MM.1S (cell line): Measurements from ENCODE around the gene MDH1B.

ENCODE experiments used
- DNase-seq: peaks from one replicate; pipeline ENCODE4 v3.0.0-alpha.2; 2015
- H2AFZ ChIP-seq: fragments of 300-600 bp; sonication (generic); 2 replicates; pipeline ENCODE4 v1.6.0; 2016; ENCODE audit warnings: antibody characterized with exemption, low read length
- H3F3A ChIP-seq: fragments of 300-600 bp; sonication (generic); 2 replicates; pipeline ENCODE4 v1.6.1; 2016; ENCODE audit warnings: mild to moderate bottlenecking, antibody characterized with exemption, low read length, moderate library complexity, mixed read lengths; ENCODE audit not compliant: insufficient read depth
- H3K27ac ChIP-seq: fragments of 300-600 bp; sonication (generic); 2 replicates; pipeline ENCODE4 v1.5.1; 2016; ENCODE audit warnings: mild to moderate bottlenecking, low read length
- H3K27me3 ChIP-seq: fragments of 300-600 bp; sonication (generic); replicated peaks from 2 replicates; pipeline ENCODE4 v1.6.0; 2016; ENCODE audit warnings: low read length; ENCODE audit not compliant: insufficient read depth
- H3K36me3 ChIP-seq: fragments of 300-600 bp; sonication (generic); replicated peaks from 2 replicates; pipeline ENCODE4 v1.6.1; 2016; ENCODE audit warnings: mild to moderate bottlenecking, low read length, mixed read lengths; ENCODE audit not compliant: insufficient read depth
- H3K4me1 ChIP-seq: fragments of 300-600 bp; sonication (generic); 2 replicates; pipeline ENCODE4 v1.6.1; 2016; ENCODE audit warnings: low read length, mixed read lengths
- H3K4me2 ChIP-seq: fragments of 300-600 bp; sonication (generic); 2 replicates; pipeline ENCODE4 v1.6.0; 2016; ENCODE audit warnings: low read depth, low read length
- H3K4me3 ChIP-seq: fragments of 300-600 bp; sonication (generic); 2 replicates; pipeline ENCODE4 v1.5.1; 2016; ENCODE audit warnings: low read length, mixed read lengths
- H3K79me2 ChIP-seq: fragments of 300-600 bp; sonication (generic); 2 replicates; pipeline ENCODE4 v1.6.1; 2016; ENCODE audit warnings: mixed run types, low read length, mixed read lengths
- H3K9ac ChIP-seq: fragments of 300-600 bp; sonication (generic); 2 replicates; pipeline ENCODE4 v1.6.1; 2016; ENCODE audit warnings: low read length, mixed read lengths
- H3K9me2 ChIP-seq: fragments of 300-600 bp; sonication (generic); replicated peaks from 2 replicates; pipeline ENCODE4 v1.6.1; 2016; ENCODE audit warnings: mild to moderate bottlenecking, low read length, mixed read lengths; ENCODE audit not compliant: insufficient read depth
- H3K9me3 ChIP-seq: fragments of 300-600 bp; sonication (generic); replicated peaks from 2 replicates; pipeline ENCODE4 v1.6.1; 2016; ENCODE audit warnings: mild to moderate bottlenecking, low read length, mixed read lengths; ENCODE audit not compliant: insufficient read depth
- H4K20me1 ChIP-seq: fragments of 300-600 bp; sonication (generic); 2 replicates; pipeline ENCODE4 v1.6.1; 2016; ENCODE audit warnings: mild to moderate bottlenecking, low read length, moderate library complexity, mixed read lengths; ENCODE audit not compliant: insufficient read depth
- EZH2 ChIP-seq: fragments of 300-600 bp; sonication (generic); optimal IDR thresholded peaks from 2 replicates; pipeline ENCODE3; 2017; ENCODE audit warnings: low read depth, mild to moderate bottlenecking, antibody characterized with exemption, low read length, mixed read lengths
- EZH2phosphoT487 ChIP-seq: fragments of 300-600 bp; sonication (generic); IDR thresholded peaks from 2 replicates; pipeline ENCODE4 v1.6.1; 2018; ENCODE audit warnings: antibody characterized with exemption, low read length
- TF ChIP-seq, protein P1 (sequence below): fragments of 300-600 bp; sonication (generic); IDR thresholded peaks from 2 replicates; pipeline ENCODE4 v1.5.1; 2016; ENCODE audit warnings: antibody characterized with exemption, low read length, mixed read lengths

The MDH1B gene

GRCh38 chr2:206713746-206714145 is 51.4 kb downstream of the MDH1B start:
- Histone ChIP-seq H4K20me1 (no peaks in the 10 kb centered on the region), H3K27me3 (no peaks in the 10 kb centered on the region), H3K4me2 (peak overlapping the region; percentile 55), H3K4me3 (no peak overlapping the region), H3K36me3 (no peaks in the 10 kb centered on the region), H3K9ac (no peak overlapping the region), H3K9me2 (no peaks in the 10 kb centered on the region), H3K9me3 (no peaks in the 10 kb centered on the region), H2AFZ (peak overlapping the region; percentile 62), H3F3A (no peaks in the 10 kb centered on the region; the same call in 1 of the 2 replicates), H3K79me2 (no peaks in the 10 kb centered on the region), H3K27ac (peak overlapping the region; percentile 18), H3K4me1 (peaks cover 3% of the 10 kb centered on the region; the same call in 1 of the 2 replicates)
- TF ChIP-seq, protein P1, sequence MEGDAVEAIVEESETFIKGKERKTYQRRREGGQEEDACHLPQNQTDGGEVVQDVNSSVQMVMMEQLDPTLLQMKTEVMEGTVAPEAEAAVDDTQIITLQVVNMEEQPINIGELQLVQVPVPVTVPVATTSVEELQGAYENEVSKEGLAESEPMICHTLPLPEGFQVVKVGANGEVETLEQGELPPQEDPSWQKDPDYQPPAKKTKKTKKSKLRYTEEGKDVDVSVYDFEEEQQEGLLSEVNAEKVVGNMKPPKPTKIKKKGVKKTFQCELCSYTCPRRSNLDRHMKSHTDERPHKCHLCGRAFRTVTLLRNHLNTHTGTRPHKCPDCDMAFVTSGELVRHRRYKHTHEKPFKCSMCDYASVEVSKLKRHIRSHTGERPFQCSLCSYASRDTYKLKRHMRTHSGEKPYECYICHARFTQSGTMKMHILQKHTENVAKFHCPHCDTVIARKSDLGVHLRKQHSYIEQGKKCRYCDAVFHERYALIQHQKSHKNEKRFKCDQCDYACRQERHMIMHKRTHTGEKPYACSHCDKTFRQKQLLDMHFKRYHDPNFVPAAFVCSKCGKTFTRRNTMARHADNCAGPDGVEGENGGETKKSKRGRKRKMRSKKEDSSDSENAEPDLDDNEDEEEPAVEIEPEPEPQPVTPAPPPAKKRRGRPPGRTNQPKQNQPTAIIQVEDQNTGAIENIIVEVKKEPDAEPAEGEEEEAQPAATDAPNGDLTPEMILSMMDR = no peak
- TF ChIP-seq EZH2 (no peak), EZH2phosphoT487 (no peak)
- DNase-seq = peak; percentile 33

- no peaks in the 10 kb centered on the region for H3K79me2 ChIP-seq
- H3K4me2 ChIP-seq = no peak overlapping the region
- TF ChIP-seq, protein P1 = no peak
- no peak for TF ChIP-seq EZH2
- H3K4me3 ChIP-seq = no peak overlapping the region
- H3K9me3 ChIP-seq = no peaks in the 10 kb centered on the region
- no peaks in the 10 kb centered on the region for H3K36me3 ChIP-seq
- no peak overlapping the region for H2AFZ ChIP-seq
- no peaks in the 10 kb centered on the region for H3K9me2 ChIP-seq
- no peak overlapping the region for H3K27ac ChIP-seq
- no peaks in the 10 kb centered on the region for H4K20me1 ChIP-seq
- no peak overlapping the region for H3K9ac ChIP-seq
- no peaks in the 10 kb centered on the region for H3K27me3 ChIP-seq
- no peaks in the 10 kb centered on the region for H3K4me1 ChIP-seq
- no peak for DNase-seq
- H3F3A ChIP-seq = no peaks in the 10 kb centered on the region; the same call in 1 of the 2 replicates
Observed at GRCh38 chr2:206708286-206708685, 56.8 kb downstream of the MDH1B start.

DNA sequence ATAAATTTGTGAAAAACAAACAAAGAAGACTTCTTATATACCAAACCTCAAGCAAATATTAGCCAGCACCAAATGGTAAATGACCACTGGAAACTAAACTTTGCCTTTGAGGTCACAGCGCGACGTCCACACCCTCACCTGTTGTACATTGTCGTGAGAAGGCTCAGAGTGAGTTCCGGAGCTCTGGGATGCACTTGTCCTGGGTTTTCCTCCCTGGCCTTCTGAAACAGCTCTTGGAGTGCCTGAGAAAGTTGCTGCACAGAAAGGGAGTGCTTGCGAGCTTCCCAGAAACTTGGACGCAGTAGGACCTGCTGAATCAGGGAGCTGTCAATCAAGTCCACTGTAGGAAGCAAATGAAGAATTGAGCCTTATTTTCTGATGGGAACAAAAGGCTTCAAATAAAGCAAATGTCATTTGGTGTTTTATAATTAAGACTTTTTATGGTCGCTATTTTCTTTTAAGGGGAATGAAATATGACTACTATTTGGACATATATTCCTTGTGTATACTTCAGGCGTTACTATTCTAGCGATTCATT is 57.9 kb downstream of the MDH1B start:
- Histone ChIP-seq H3K27me3 (no peaks in the 10 kb centered on the region), H3K27ac (no peak overlapping the region), H3F3A (no peaks in the 10 kb centered on the region), H3K36me3 (no peaks in the 10 kb centered on the region), H3K4me3 (no peak overlapping the region), H4K20me1 (no peaks in the 10 kb centered on the region), H3K9me3 (no peaks in the 10 kb centered on the region), H3K4me1 (no peaks in the 10 kb centered on the region), H3K9me2 (no peaks in the 10 kb centered on the region), H3K79me2 (no peaks in the 10 kb centered on the region), H3K9ac (no peak overlapping the region), H2AFZ (no peak overlapping the region), H3K4me2 (no peak overlapping the region)
- DNase-seq = no peak
- TF ChIP-seq EZH2phosphoT487 (no peak), EZH2 (no peak)
- TF ChIP-seq, protein P1 = no peak
